Measurements from ENCODE around the gene CRYBA4. TPM values are rescaled to one million over a fixed set of nuclear protein-coding genes. Genes with fewer than 3 reads are reported as not detected.

The CRYBA4 gene
- total RNA-seq, 1 donor from 2014 or later, result not detected

Other genes starting within 250 kb of the CRYBA4 start
- gene ASPHD2, start 192.7 kb upstream of the CRYBA4 start, total RNA-seq (ENCODE audit: insufficient read depth, low replicate concordance), result 1.7 TPM
- gene HPS4, start 138.2 kb upstream of the CRYBA4 start, total RNA-seq (ENCODE audit: insufficient read depth, low replicate concordance), result 39.7 TPM
- gene SRRD, start 138.1 kb upstream of the CRYBA4 start, total RNA-seq (ENCODE audit: insufficient read depth, low replicate concordance), result 3.6 TPM
- 42.6 TPM for gene TFIP11, start 109.5 kb upstream of the CRYBA4 start, total RNA-seq (ENCODE audit: insufficient read depth, low replicate concordance)
- gene TPST2, start 31.8 kb upstream of the CRYBA4 start, total RNA-seq (ENCODE audit: insufficient read depth, low replicate concordance), result 9.9 TPM
- gene CRYBB1, start 3.9 kb upstream of the CRYBA4 start, total RNA-seq (ENCODE audit: insufficient read depth, low replicate concordance), result 0.72 TPM
- 3.6 TPM for gene MIAT, start 35.6 kb downstream of the CRYBA4 start, total RNA-seq (ENCODE audit: insufficient read depth, low replicate concordance)